GM19025 (cell line): ENCODE results near the gene CTSA.
A peak's percentile ranks its signal among the peaks of the same experiment; 100 is the strongest.

Experiments used
- ATAC-seq: cut with Tn5 transposase; IDR thresholded peaks from one replicate; pipeline ENCODE4 v1.9.1; 2021; ENCODE audit warnings: mild to moderate bottlenecking, low read depth, moderate library complexity; ENCODE audit not compliant: unreplicated experiment

Gene CTSA

GRCh38 chr20:45934586-45935415, 43.7 kb downstream of the CTSA start, which contains the start of gene PCIF1:
Gene PCIF1, plus strand, starts transcription at chr20:45934683. Its CDS starts 4,317 bp downstream, at chr20:45939000.
- peak; percentile 70 for ATAC-seq

DNA sequence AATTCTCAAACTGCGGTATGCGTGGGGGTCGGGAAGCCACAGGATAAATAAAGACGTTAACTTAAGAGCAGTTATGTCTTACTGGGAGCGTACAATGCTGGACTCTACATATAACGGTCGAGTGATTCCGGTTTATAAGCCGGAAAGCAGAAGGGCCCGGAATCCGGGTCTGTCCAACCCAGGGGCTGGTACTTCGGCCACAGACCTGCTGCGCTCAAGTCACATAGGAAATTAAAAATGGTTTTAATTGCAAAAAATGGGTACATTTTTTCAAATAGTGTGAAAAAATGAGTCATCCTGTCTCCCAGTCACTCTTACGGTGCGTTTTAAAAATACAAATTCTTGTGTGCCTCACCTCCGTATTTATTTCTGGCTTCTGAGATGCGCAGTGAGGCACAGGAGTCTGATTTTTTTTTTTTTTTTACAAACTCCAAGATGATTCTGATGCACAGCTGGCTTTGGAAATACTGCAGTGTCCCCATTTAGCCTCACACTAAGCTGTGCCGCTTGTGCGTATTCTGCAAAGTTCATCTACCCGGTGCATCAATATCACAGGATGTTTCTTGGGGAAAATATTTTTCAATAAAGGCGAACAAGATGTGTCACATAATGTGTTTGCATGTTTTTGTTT, 44.4 kb downstream of the CTSA start:
- ATAC-seq: peak; percentile 1

DNA sequence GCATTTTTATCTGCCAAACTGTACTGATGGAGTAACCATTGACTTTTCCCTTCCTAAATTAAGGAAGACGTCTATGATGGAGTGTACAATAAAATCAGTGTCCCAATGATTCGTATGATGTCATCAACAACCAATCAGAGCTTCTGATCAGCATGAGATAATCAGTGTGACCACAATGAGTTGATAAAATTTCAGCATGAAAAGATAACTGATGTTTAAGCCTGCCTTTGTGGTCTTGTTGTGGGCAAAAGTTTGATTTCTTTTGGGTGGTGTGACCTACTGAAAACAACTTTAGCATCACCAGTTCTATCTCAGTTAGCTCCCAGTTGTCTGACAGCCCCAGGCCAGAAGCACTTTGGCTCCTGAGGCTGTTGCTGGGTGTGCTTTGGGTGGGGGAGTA, 46.6 kb downstream of the CTSA start:
- ATAC-seq: no peak

DNA sequence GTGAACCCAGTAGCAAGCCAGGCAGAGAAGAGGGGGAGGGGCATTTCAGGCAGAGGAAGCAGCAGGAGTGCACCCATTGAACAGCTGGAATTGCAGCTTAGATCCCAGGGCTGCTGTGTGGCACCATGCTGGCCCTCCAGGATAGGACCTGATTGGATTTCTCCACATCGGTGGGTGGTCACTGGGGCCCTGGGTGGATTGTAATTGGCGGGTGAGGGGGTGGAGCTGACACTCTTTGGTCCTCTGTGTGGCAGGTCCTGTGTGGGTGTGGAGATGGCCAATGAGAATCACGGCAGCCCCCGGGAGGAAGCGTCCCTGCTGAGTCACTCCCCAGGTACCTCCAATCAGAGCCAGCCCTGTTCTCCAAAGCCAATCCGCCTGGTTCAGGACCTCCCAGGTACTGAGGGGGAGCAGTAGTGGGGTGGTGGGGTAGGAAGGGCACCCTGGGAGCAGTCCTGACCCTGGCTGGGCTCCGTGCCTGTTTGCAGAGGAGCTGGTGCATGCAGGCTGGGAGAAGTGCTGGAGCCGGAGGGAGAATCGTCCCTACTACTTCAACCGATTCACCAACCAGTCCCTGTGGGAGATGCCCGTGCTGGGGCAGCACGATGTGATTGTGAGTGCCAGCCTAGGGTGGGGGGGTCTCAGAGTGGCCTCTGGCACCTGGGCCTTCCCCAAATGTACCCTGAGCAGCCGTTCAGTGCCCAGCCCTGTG, 47.7 kb downstream of the CTSA start:
- ATAC-seq: no peak

GRCh38 chr20:45940053-45940452, 48.9 kb downstream of the CTSA start:
- no peak for ATAC-seq

DNA sequence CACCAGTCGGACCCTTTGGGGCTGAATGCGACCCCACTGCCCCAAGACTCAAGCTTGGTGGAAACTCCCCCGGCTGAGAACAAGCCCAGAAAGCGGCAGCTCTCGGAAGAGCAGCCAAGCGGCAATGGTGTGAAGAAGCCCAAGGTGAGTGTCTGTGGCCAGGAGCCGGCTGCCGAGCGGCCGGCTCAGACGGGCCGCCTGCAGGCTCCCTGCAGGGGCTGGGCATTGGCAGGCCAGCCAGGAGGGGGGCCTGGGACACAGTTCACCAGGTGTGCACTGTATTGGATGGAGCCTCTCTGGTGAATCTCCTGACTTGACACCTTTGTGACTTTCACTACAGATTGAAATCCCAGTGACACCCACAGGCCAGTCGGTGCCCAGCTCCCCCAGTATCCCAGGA, 49.3 kb downstream of the CTSA start:
- ATAC-seq: no peak

DNA sequence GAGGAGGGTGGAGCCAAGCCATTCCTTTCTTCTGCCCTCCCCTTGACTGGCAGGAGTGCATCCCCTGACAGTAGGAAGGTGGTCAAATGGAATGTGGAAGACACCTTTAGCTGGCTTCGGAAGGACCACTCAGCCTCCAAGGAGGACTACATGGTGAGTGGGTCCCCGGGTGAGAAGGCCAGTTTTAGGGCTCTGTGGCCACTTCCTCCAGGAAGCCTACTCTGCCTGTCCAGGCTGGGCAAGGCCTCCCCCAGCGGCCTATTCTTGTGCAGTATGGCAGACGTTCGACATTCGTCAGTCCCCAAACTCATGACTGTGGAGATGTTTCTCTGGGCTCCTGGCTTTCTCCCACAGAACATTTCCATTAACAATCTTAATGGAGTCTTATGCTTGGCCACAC, 52.5 kb downstream of the CTSA start:
- no peak for ATAC-seq

GRCh38 chr20:45944151-45944964, 53.2 kb downstream of the CTSA start:
- ATAC-seq: no peak

DNA sequence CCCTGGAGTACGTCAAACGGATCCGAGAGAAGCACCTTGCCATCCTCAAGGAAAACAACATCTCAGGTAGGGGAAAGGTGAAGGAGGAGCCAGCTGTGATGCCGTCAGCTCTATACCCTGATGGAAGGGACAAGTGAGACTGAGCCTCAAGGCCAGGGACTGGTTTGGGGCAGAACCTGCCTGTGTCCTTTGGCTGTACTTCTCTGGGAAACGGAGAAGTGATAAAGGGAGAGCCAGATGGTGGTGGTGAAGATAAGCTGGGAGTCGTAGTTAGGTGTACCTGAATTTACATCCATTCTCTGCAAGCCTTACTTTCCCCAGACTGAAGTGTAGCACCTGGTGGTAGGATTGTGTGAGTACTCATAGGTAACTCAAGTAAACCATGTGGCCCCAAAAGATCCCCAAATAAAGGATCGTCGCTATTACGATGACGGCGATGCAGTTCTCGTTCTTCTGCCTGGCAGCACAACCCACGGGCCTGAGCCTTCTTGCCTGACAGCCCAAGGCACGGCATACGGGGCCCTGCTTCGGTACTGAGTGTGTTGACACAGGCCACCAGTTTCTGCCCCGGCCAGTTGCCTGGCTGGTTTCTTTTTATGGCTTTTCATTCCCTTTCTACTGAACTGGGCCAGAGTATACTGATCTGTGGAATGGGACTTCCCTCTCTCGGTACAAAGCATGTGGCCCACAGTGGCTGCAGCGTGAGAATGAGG, 54.0 kb downstream of the CTSA start:
- ATAC-seq: no peak

DNA sequence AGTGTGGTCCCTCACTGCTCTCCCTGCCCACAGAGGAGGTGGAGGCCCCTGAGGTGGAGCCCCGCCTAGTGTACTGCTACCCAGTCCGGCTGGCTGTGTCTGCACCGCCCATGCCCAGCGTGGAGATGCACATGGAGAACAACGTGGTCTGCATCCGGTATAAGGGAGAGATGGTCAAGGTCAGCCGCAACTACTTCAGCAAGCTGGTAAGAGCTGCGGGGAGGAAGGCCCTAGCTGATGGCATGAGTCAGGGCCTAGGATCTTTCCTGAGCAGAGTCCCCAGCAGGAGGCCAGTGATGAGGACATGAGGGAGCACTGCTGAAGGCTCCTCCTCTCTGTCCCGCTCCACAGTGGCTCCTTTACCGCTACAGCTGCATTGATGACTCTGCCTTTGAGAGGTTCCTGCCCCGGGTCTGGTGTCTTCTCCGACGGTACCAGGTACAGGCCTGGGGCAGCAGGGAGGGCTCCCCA, 54.6 kb downstream of the CTSA start:
- no peak for ATAC-seq

DNA sequence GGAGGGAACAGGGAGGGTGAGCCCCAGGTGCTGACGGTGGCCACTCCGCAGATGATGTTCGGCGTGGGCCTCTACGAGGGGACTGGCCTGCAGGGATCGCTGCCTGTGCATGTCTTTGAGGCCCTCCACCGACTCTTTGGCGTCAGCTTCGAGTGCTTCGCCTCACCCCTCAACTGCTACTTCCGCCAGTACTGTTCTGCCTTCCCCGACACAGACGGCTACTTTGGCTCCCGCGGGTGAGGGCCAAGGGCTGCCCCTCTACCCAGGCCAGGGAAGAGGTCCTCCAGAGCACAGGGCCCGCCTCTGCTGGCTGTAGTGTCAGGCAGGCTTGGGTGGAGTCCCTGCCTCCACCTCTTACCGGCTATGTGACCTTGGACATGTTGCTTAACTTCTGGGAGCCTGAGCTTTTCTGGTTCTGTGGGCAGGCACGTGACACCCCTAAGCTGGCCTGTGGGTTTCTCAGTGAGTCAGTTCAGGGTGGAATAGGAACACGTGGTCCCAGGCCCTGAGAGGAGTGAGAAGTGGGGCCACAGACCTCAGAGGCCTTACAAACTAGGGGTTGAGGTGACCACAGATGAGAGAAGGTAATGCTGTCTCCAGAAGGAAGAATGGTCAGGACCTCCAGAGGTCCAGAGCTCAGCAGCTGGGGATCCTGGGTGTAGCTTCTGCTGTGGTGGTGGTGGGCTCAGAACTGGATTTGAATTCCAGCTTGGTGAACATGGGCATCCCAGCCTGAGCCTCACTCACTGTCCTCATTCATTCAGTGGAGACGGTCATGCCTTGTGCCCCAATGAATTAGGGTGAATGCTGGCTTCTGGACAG, 55.2 kb downstream of the CTSA start:
- no peak for ATAC-seq

GRCh38 chr20:45947110-45947866, 56.2 kb downstream of the CTSA start:
- no peak for ATAC-seq

DNA sequence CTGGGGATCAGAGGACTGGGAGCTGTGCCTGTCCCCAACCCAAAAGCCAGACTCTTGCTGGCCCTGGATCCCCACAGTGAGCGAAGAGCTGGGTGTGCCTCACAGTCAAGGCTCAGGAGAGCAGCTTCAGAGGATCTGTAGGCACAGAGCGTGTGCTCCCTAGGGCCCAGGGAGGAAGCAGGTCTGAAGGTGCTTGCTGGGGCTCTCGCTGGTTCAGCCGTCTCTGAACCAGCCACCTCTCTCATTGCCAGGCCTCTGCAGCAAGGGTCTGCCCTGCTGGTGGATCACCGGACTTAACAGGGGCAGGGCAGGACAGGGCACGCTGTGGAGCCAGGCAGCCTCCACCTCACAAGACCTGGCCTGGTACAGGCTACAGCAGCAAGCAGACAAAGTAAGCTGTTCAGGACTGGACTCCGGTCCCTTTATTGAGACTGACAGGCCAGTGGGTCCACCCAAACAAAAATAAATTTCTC, 57.2 kb downstream of the CTSA start:
- ATAC-seq: no peak
